AG04450 (cell line): Measurements from ENCODE around the gene WBP2. TPM values are rescaled to one million over a fixed set of nuclear protein-coding genes. Genes with fewer than 3 reads are reported as not detected.

Source experiments
- CTCF ChIA-PET: fragments of 300-600, 350-600 bp; formaldehyde crosslinking; extraction: SDS; loops from one replicate; lab custom pipeline; 2022; ENCODE audit warnings: antibody characterized with exemption, inconsistent platforms; lab: Charles Lee
- POLR2A ChIA-PET: fragments of 350-600 bp; formaldehyde crosslinking; extraction: SDS; loops from one replicate; lab custom pipeline; 2021; ENCODE audit warnings: antibody characterized with exemption, inconsistent platforms; lab: Yijun Ruan, JAX
- DNase-seq: peaks from one replicate; pipeline ENCODE4 v3.0.0-alpha.2; 2011; ENCODE audit warnings: low read depth, low spot score
- H3K27ac ChIP-seq: one replicate; pipeline ENCODE4 v1.5.1; 2012; ENCODE audit warnings: low read depth, low read length, control low read depth
- H3K27me3 ChIP-seq: one replicate; pipeline ENCODE4 v1.6.0; 2012; ENCODE audit warnings: low read length; ENCODE audit not compliant: control insufficient read depth, insufficient read depth
- H3K4me3 ChIP-seq: 2 replicates; pipeline ENCODE4 v1.5.1; 2011; ENCODE audit warnings: mild to moderate bottlenecking, low read depth, low read length, control low read depth
- H3K9me3 ChIP-seq: 2 replicates; pipeline ENCODE4 v1.5.1; 2012; ENCODE audit warnings: low read length; ENCODE audit not compliant: control insufficient read depth, insufficient read depth
- CTCF ChIP-seq: IDR thresholded peaks from 2 replicates; pipeline ENCODE4 v1.5.1; 2011; ENCODE audit warnings: low read depth, low read length, control low read depth, inconsistent platforms
- polyA plus RNA-seq: library from polyadenylated mRNA; depleted of rRNA; stranded (reverse); fragments of >200 nt; gene quantifications from 2 replicates; pipeline ENCODE4 v1.2.3, GENCODE V29; 2011

WBP2 gene
- polyA plus RNA-seq, 1 experiment: 35.3 TPM

GRCh38 chr17:75849724-75850123 is 5.4 kb downstream of the WBP2 start:
- CTCF ChIA-PET: interaction anchor here (0.9 to 1.4 kb wide), 2 partner anchors 11 to 12 kb away, joined by 3 to 4 read pairs; no protein-coding TSS in a partner anchor
- Histone ChIP-seq H3K9me3 (no peaks in the 10 kb centered on the region), H3K4me3 (no peak overlapping the region), H3K27me3 (no peaks in the 10 kb centered on the region), H3K27ac (no peak overlapping the region)
- no peak for DNase-seq
- TF ChIP-seq CTCF: no peak
- POLR2A ChIA-PET: interaction anchor here (1.0 kb wide), 1 partner anchor 11 kb away, joined by 3 read pairs; no protein-coding TSS in a partner anchor

DNA sequence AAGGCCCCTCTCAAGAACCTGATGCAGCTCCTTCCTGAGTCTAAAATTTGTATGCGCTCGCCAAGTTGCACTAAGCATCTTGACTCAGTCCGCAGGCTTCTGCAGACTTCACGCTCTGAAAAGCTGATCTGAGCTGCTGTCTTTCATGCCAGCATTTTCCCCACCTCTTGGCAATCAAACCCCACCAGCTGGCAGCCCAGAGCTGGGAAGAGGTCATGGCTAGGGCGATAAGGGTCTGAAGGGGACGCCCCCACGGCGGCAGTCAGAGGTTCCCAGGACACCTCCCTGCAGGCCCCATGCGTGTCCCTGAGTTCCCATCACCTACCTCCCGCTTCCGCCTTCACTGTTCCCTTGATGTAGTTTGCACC is 5.9 kb downstream of the WBP2 start:
- Histone ChIP-seq H3K27ac (no peak overlapping the region), H3K27me3 (no peaks in the 10 kb centered on the region), H3K4me3 (no peak overlapping the region), H3K9me3 (no peaks in the 10 kb centered on the region)
- TF ChIP-seq CTCF: no peak
- POLR2A ChIA-PET: interaction anchor here (0.6 to 1.0 kb wide), 2 partner anchors 12 to 340 kb away, joined by 3 read pairs; no protein-coding TSS in a partner anchor
- DNase-seq: no peak
- CTCF ChIA-PET: interaction anchor here (0.6 to 1.4 kb wide), 3 partner anchors 12 to 34 kb away, joined by 3 to 4 read pairs (median 3); no protein-coding TSS in a partner anchor

GRCh38 chr17:75848523-75849278 is 6.4 kb downstream of the WBP2 start:
- peak; percentile 71 for TF ChIP-seq CTCF
- CTCF ChIA-PET: interaction anchor here (0.6 to 1.0 kb wide), 10 partner anchors 11 to 97 kb away, joined by 3 to 6 read pairs (median 3); partner anchors contain the start of gene GALK1
- no peak for DNase-seq

DNA sequence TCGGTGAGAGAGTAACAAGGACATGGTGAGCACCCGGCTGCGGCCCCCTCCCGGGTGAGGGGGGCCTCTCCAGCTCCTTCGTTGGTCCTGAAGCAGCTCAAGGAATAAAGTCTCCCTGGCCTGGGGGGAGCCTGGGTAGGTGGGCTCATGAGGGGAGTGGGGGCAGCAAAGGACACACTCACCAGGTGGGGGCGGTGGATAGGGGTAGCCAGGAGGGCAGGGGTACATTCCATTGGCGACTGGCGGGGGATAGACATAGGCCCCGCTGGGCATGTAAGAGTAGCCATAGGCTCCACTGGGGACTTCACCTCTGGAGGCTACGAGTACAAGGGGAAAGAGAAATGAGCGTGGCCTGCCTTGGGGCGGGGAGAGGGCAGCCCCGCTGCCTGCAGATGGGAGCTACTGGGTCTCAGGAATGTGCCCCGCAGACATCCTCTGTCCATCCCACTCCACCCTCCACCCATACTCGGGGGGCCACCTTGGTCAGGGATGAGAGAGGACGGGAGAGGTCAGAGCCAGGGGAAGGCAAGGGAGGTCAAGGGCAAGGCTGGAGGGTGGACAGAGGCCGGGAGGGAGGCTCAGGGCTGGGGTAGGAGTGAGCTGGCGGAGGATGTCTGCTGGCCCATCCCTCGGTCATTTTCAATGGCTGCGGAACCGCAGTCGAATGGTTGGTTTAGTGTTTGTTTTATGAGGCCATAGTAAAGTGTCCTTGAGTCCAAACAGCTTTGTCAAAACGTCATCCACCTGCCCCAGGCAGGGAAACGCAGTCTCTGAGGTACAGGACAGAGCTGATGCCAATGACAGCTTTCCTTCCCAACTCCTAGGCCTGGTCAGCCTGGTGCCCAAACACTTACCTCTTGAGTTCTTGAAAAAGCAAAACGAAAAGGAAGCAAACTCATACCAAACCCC is 7.3 kb downstream of the WBP2 start:
- POLR2A ChIA-PET: interaction anchor here (1.4 kb wide), 1 partner anchor 7 kb away, joined by 3 read pairs; the partner anchor contains the start of gene WBP2
- TF ChIP-seq CTCF: no peak
- no peaks in the 10 kb centered on the region for H3K9me3 ChIP-seq
- H3K27me3 ChIP-seq: no peaks in the 10 kb centered on the region
- CTCF ChIA-PET: interaction anchor here (0.6 to 3.3 kb wide), 10 partner anchors 7 to 98 kb away, joined by 3 to 18 read pairs (median 4); partner anchors contain the start of genes GALK1 and WBP2
- H3K4me3 ChIP-seq: no peak overlapping the region
- DNase-seq: no peak
- H3K27ac ChIP-seq: no peak overlapping the region

More at GRCh38 chr17:75848523-75849278, 6.4 kb downstream of the WBP2 start:
- H3K27ac ChIP-seq: no peak overlapping the region
- H3K9me3 ChIP-seq: no peaks in the 10 kb centered on the region
- H3K4me3 ChIP-seq: no peak overlapping the region
- POLR2A ChIA-PET: interaction anchor here (0.6 kb wide), 1 partner anchor 340 kb away, joined by 3 read pairs; no protein-coding TSS in a partner anchor
- H3K27me3 ChIP-seq: no peaks in the 10 kb centered on the region
